Gastrocnemius medialis (tissue), 4 donors: ENCODE results near the gene PLS3.

Experiments
- POLR2A ChIP-seq, 2 donors: fragments of 450-650 bp; IDR thresholded peaks; one replicate each; pipeline ENCODE4 v1.6.1; 2017; ENCODE audit warnings: antibody characterized with exemption in 2 of 2, mild to moderate bottlenecking in 2 of 2, moderate library complexity in 2 of 2
- TF ChIP-seq, protein P1 (sequence below), 5 experiments: fragments of 450-650 bp in 3 of 5; fragments of 200-600 bp in 2 of 5; sonication (generic) in 2 of 5; IDR thresholded peaks in 4 of 5; conservative IDR thresholded peaks in 1 of 5; 1 replicate in 4 of 5; 2 replicates in 1 of 5; pipeline ENCODE4 v1.5.1; 2016 to 2019; ENCODE audit warnings: antibody characterized with exemption in 5 of 5, mild to moderate bottlenecking in 3 of 5, moderate library complexity in 3 of 5

DNA sequence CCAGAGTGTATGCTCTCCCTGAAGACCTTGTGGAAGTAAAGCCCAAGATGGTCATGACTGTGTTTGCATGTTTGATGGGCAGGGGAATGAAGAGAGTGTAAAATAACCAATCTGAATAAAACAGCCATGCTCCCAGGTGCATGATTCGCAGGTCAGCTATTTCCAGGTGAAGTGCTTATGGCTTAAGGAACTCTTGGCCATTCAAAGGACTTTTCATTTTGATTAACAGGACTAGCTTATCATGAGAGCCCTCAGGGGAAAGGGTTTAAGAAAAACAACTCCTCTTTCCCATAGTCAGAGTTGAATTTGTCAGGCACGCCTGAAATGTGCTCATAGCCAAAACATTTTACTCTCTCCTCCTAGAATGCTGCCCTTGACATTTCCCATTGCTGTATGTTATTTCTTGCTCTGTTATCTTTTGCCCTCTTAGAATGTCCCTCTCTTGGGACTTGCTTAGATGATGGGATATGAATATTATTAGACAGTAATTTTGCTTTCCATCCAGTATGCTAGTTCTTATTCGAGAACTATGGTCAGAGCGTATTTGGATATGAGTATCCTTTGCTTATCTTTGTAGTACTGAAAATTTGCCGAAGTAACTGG, 88.6 kb downstream of the PLS3 start:
- no peak for TF ChIP-seq POLR2A (IDR thresholded peaks at IDR 0.05)
- TF ChIP-seq, protein P1, sequence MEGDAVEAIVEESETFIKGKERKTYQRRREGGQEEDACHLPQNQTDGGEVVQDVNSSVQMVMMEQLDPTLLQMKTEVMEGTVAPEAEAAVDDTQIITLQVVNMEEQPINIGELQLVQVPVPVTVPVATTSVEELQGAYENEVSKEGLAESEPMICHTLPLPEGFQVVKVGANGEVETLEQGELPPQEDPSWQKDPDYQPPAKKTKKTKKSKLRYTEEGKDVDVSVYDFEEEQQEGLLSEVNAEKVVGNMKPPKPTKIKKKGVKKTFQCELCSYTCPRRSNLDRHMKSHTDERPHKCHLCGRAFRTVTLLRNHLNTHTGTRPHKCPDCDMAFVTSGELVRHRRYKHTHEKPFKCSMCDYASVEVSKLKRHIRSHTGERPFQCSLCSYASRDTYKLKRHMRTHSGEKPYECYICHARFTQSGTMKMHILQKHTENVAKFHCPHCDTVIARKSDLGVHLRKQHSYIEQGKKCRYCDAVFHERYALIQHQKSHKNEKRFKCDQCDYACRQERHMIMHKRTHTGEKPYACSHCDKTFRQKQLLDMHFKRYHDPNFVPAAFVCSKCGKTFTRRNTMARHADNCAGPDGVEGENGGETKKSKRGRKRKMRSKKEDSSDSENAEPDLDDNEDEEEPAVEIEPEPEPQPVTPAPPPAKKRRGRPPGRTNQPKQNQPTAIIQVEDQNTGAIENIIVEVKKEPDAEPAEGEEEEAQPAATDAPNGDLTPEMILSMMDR (IDR thresholded peaks at IDR 0.05 in 4 of 5, conservative IDR thresholded peaks at IDR 0.05 in 1 of 5): no peak
